ENCODE measurements around the gene PARD3B.

The PARD3B gene

DNA sequence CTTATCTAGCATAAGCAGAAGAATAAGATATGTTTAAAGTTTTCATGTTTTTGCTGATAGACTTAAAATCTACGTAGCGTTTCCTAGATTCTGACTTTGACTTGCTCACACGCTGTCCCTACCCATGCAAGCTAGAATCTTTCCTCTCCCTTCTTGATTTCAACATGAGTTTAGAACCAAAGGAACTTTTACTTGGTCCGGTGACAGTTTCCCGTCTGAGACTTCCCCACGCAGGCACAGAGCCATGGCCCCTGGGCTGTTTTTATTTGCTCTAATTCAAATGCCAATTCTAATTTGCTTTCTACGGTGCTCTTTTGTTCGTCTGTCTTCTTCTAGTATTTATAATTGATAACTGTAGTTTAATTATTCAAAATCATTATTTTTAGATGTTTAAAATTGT lies 467.7 kb downstream of the PARD3B start:
- DNase-seq (ENCODE audit: low spot score) = no peak

DNA sequence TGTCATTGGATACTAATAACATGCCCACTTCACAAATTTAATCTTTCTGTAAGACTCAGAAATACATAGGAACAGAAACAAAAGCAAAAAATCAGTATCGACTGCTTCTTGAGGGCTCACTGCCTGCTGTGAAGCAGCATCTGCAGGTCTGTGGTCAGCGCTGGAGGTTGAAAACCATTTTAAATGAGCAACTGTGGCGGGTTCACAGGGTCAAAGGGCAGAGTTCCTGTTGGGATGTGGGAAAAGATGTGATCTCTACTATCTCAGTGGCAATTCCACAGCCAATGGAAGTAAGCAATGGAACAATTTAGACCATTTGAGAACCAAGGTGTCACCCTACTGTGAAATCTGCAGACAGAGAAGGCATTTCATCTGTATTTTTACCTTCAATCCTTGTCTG lies 468.3 kb downstream of the PARD3B start:
- no peak for DNase-seq (ENCODE audit: low spot score)

DNA sequence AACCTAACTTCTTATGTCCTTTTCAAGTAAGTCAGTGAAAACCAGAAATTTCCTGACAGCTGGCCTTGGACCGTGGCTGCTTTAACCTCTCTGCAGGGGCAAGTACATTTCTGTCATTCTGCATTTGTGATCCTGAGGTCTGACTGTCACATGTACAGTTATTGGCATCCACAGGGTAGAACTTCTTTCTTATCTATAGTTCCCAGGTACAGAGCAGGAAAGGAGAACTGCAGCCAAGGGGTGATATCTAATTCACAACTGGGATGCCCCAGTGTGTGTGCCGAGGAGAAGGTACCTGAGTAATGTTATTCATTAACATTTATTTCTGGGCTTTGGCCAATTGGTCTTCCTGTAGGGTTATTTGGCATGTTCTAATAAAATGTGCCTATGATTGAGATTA lies 468.9 kb downstream of the PARD3B start:
- DNase-seq (ENCODE audit: low spot score) = no peak

- DNase-seq (ENCODE audit: low spot score) = no peak
Measured at GRCh38 chr2:205017381-205017780, 472.1 kb downstream of the PARD3B start.

GRCh38 chr2:205017912-205018311 lies 472.6 kb downstream of the PARD3B start:
- no peak for DNase-seq (ENCODE audit: low spot score)

GRCh38 chr2:205020673-205021072 lies 475.4 kb downstream of the PARD3B start:
- no peak for DNase-seq (ENCODE audit: low spot score)

GRCh38 chr2:205022841-205023240 lies 477.6 kb downstream of the PARD3B start:
- no peak for DNase-seq (ENCODE audit: low spot score)

DNA sequence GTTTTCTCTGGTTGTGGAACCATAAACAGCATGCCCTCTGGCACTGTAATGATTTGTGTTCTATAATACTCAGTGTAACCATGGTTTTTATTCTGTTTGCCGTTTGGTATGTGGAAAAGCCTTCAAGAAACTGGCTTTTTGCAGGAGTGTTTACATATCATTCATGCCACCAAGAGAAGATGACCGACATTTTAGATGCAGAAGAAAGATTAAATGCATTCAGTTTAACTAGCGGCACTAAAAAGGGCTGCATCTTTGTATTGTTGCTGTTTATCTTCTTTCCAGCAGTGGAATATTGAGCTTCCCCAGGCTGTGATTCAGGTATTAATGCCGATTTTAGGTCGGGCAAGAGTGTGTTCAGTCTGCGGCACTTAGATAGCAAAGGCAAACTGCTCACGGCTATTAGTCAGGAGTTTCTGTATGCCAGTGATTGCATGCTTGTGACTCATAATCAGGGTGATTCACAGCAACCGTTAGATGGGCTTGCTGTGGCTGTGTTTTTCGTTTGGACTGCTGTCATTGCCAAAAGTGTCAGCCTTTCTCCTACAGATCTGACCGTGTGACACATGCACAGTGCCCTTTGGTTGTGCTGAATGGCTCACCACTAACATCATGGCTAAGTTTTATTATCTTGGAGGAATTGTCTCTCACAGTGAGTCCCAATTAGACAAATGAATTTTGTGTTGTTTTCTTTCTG lies 479.7 kb downstream of the PARD3B start:
- peak; percentile 88 for DNase-seq (ENCODE audit: low spot score)

DNA sequence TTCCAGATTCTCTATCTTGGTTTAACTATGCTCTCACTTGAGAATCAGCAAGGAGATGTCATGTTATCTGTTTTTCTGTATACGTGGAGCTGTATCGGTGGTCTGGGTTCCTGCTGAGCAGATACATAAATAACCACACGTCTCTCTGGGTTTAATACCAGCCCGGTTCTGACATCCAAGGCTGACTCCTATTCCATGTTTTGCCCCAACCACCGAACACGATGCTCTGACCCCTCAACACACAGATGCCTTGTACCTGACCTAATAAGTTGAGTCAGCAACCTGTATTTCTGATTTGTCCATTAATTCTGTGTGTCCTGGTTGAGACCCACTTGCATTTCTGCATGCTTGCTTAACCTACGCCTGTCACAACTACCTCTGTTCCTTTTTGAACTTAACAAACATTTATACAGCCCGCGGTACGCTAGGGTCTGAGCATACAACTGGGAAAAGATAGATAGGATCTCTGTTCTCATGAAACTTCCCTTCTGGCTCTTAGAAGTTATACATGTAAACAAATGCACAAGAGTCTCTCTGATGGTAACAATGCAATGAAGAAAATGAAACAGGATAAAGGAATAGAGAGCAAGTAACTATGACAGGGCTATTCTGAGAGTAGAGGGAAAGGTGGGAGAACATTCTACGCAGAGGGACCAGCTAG lies 480.4 kb downstream of the PARD3B start:
- no peak for DNase-seq (ENCODE audit: low spot score)

DNA sequence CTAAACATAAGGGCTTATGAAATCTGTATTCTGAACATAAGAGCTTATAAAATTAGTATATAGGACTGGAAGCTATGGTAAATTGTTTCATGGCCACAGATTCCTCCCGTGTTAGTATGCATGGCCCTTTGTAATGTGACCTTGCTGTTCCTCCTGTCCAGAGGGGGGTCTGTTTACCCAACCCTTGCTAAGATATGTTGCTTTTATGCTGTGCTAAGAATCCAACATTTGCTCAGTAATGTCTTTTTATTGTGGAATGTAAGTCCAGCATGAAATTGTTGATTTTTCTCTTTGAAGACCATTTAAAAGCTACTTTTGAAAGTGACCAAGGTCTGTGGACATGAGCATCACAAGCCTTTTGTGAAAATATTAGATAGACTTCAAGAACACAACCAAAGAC lies 485.4 kb downstream of the PARD3B start:
- no peak for DNase-seq (ENCODE audit: low spot score)

DNA sequence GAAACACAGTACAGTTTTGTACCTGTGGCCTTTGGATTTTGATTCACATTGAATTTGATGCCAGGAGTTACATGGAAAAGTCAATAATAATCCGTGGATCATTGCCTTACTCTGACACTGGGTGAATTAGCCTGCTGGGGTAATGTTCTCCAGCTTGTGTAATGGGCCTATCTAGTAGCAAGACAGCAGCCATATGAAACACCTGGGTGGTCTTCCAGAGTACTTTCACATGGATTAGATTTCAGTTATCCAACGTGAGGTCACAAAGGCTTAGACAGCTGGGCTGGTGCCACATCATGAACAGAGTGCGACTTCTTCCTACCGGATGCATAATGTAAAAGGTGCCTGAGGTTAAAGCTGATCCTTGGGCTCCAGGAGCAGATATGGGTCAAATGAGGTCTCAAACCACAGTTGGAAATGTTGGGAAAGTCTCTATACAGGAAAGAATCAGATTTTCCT lies 486.8 kb downstream of the PARD3B start:
- DNase-seq (ENCODE audit: low spot score) = no peak

DNA sequence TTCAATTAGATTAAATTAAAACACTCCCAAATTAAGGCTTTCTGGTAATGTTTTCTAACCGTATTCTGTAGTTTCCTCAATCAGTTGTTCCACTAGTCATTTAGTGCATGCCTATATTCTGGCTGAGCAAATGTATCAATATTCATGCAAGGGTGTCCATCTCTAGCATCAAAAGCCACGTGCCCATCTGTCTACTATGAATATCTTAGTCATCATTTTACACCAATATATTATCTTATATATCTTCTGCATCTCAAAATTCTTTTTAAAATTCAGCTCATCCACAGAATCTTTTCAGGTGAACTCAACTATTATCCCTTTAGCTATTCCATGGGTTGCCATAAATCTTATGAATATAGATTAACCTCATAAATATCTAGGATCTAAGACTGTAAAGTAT lies 488.2 kb downstream of the PARD3B start:
- no peak for DNase-seq (ENCODE audit: low spot score)

GRCh38 chr2:205034034-205034433 lies 488.8 kb downstream of the PARD3B start:
- no peak for DNase-seq (ENCODE audit: low spot score)

DNA sequence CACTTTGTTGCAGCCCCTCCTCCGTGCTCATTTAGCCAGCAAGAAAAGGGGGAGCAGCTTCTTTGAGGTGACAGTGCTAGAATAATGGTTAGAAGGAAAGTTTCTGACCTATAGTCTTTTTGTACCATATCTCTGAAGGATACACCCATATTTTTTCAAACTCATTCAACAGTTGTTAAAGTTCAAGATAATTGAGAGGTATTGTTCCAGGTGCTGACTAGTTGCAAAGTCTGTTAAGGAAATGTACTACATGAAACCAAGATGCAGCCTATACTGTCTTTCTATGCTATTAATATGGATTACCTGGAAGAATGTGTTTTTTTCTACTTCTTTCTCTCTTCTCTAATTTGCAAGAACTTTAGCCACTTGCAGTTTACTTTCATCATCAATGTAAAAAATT lies 495.0 kb downstream of the PARD3B start:
- no peak for DNase-seq (ENCODE audit: low spot score)

DNA sequence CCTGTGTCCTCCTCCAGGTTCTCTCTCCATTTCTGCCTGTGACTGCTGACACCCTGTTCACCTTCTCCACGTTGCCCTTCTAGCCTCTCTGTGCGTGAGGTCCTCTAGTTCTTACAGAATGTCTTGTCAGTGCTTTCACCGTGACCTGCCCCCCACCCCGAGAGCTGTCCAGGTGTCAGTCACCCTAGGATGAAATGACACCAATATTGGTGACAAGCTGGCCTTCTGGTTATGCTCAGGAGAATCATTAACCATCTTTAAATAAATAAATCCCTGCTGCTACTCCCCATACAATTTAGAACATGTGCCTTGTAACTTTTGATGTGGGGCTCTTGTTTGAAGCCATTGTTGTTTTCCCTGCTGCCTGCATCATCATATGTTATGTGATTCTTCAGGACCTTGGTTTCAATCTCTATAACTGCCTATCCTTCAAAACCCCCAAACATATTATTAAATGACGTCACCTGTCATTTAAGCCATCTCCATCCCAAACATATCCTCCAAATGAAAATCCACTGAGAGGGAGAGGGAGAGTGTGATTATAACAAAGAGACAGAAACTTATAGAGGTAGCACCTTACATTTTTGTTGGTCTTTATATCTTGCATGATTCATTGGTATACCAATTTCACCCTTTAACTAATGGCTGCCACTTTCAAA lies 496.3 kb downstream of the PARD3B start:
- no peak for DNase-seq (ENCODE audit: low spot score)

GRCh38 chr2:205043285-205043684 lies 498.0 kb downstream of the PARD3B start:
- no peak for DNase-seq (ENCODE audit: low spot score)

DNA sequence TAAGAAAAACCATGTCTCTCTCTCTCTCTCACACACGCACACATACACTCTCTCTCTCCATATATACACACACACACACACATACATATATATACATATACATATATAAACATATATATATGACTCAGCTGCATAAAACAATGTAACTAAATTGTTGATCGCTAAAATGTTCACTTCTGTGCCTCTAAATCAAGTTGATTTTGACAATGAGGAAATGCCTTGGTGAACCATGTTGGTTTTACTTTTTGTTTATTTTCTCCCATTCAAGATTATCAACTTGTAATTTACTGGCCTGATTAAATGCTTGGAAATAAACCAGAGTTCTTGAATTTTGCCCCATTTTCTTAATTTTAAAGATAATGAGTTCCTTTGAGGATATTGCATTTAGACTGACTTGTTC lies 500.4 kb downstream of the PARD3B start:
- DNase-seq (ENCODE audit: low spot score) = no peak

DNA sequence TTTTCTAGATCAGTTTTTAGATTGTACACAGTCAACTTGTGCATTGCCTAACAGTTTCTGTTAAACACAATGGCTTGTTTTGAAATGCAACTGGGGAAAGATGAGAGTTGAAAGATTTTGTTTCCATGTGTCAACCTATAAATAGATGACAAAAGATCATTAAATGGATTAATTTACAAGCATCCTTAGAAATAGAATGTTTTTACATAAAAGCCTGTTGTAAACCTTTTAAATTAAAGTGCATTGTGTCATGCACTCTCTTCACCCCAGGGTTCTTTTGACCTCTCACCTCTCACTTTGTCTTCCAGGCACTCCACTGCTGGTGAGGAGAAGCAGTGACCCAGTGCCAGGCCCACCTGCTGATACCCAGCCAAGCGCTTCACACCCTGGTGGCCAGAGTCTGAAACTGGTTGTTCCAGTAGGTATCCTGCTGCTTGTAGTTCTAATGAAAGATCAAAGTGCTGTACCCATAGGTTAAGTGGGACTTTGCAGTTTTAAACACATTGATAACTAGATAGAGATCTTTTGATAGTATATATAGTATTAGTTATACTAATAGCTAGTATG lies 502.1 kb downstream of the PARD3B start:
- no peak for DNase-seq (ENCODE audit: low spot score)

DNA sequence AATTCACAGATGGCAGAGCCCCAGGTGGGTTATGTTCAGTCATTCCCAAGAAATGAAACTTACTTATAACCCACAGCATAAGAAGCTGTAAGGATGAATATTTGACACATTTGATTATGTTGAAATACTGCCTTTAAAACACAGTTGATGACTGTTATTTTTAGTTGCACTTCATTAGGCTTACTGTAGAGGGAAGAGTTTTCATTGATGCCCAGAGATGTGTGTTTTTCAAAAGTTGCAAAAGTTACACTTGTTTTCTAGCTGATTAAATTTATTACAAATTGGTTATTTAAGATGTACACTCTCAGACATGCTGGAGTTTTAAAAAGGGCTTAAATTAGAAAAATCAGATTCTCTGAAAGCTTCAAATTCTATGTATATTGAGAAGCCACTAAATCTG lies 506.1 kb downstream of the PARD3B start:
- DNase-seq (ENCODE audit: low spot score) = no peak

- DNase-seq (ENCODE audit: low spot score) = no peak
Measured at GRCh38 chr2:205052781-205053180, 507.5 kb downstream of the PARD3B start.

- no peak for DNase-seq (ENCODE audit: low spot score)
Measured at GRCh38 chr2:205053827-205054410, 508.6 kb downstream of the PARD3B start.

GRCh38 chr2:205054789-205055188 lies 509.5 kb downstream of the PARD3B start:
- no peak for DNase-seq (ENCODE audit: low spot score)

GRCh38 chr2:205055251-205055650 lies 510.0 kb downstream of the PARD3B start:
- DNase-seq (ENCODE audit: low spot score) = no peak
